BLaER1 treated with 17β-estradiol and CSF1 and Interleukin-3, amounts not matched to agents 10 nM and 100 nM (cell line): ENCODE data around the gene CYB5A.
"Not testable (repeated sequence)": the region's sequence is repeated elsewhere in the genome, so short reads cannot be mapped to it uniquely, and the experiment has no call there.

Source experiments
- H3K27ac ChIP-seq, 11 experiments: shearing (Covaris generic); formaldehyde crosslinking; 2 replicates each; pipeline ENCODE4 v1.8.1; 2022
- H3K27me3 ChIP-seq, 11 experiments: shearing (Covaris generic); formaldehyde crosslinking; 2 replicates each; pipeline ENCODE4 v1.8.1; 2022
- H3K36me3 ChIP-seq, 11 experiments: shearing (Covaris generic); formaldehyde crosslinking; 2 replicates each; pipeline ENCODE4 v1.8.1; 2022
- H3K4me1 ChIP-seq, 10 experiments: shearing (Covaris generic); formaldehyde crosslinking; 2 replicates each; pipeline ENCODE4 v1.8.1; 2022
- H3K4me2 ChIP-seq, 11 experiments: shearing (Covaris generic); formaldehyde crosslinking; 2 replicates each; pipeline ENCODE4 v1.8.1; 2022
- H3K4me3 ChIP-seq, 10 experiments: shearing (Covaris generic); formaldehyde crosslinking; 2 replicates each; pipeline ENCODE4 v1.8.1; 2022
- H3K9ac ChIP-seq, 11 experiments: shearing (Covaris generic); formaldehyde crosslinking; 2 replicates each; pipeline ENCODE4 v1.8.1; 2022
- H3K9me3 ChIP-seq, 11 experiments: shearing (Covaris generic); formaldehyde crosslinking; replicated peaks in 1 of 11; 2 replicates each; pipeline ENCODE4 v1.8.1; 2022
- H4K20me1 ChIP-seq, 11 experiments: shearing (Covaris generic); formaldehyde crosslinking; 2 replicates each; pipeline ENCODE4 v1.8.1; 2022
- Cebpa-rat ChIP-seq, 11 experiments: shearing (Covaris generic); IDR thresholded peaks; 2 replicates each; pipeline ENCODE4 v1.8.1; 2022

The CYB5A gene

DNA sequence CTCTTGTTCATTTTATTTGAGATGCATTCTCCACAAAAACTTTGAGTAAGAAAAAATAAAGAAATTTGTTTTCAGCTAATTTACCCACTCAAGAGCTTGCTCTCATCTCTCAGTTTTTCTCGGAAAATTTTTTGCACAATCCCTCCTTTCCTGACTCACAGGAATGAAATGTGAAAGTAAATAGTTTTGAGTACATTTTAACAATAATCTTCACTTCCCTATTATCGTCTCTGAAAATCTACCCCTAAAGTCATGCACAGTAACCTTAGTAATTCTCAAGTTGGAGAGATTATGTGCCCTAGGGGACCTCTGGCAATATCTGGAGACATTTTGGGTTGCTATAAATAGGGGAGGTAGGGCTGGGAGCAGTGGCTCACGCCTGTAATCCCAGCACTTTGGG, 2.6 kb downstream of the CYB5A start:
- Histone ChIP-seq H3K27me3 (no peaks in the 10 kb centered on the region), H3K4me3 (no peak overlapping the region), H3K27ac (no peak overlapping the region), H3K36me3 (peaks cover 0 to 5% (median 0%) of the 10 kb centered on the region in 11 experiments; a peak in 2 of 22 replicates), H3K9ac (no peak overlapping the region), H4K20me1 (peaks cover 0 to 3% (median 0%) of the 10 kb centered on the region in 11 experiments; a peak in 1 of 22 replicates), H3K4me1 (peaks cover 16 to 31% (median 25%) of the 10 kb centered on the region in 10 experiments), H3K4me2 (peak overlapping the region in 5 of 11 experiments; percentile 1 to 95 (median 25); a peak in 5 of 22 replicates), H3K9me3 (peaks cover 0 to 5% (median 0%) of the 10 kb centered on the region in 11 experiments; a peak in 4 of 22 replicates)
- TF ChIP-seq Cebpa-rat (IDR thresholded peaks at IDR 0.05) = no peak

DNA sequence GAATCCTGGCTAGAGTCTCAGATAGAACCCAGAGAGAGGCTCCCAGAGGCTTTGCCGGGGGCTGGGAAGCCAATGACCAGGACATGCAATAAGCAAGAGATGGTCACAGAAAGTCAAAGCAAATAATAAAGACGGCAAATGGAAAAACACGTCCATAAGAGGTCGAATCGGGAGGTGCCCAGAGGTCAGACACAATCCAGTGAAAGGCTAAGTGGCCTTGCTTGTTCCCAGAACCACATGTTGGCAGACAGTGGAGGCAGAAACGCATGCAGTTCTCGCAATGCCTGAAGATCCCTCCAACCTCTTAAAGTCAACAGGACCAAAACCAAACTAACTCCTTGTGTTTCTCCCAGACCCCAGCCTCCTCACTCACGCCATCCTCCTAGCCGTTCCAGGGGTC, 3.0 kb downstream of the CYB5A start:
- Histone ChIP-seq H3K4me3 (no peak overlapping the region), H3K4me2 (peak overlapping the region in 2 of 11 experiments; percentile 25 to 33; a peak in 1 of 22 replicates)

DNA sequence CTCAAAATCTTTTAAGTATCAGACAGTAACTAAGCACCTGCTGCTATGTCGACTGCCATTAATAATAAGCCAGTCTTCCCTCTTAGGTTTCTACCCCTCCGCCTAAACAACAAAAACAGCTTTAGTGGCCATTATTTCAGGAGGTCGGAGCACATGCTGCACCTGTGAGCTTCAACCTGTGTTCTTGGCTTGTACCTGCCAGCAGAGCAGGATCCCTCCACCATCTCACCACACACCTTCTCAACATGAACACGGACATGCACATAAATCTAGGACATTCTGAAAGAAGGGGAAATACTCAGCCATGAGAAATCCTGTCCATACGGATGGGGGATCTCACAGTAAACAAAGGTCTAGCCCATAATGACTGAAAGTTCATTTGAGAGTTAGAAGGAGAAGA, 3.7 kb downstream of the CYB5A start:
- no peak for TF ChIP-seq Cebpa-rat (IDR thresholded peaks at IDR 0.05)
- H3K4me2 ChIP-seq = no peak overlapping the region

More for the DNA sequence above, 3.0 kb downstream of the CYB5A start:
- peaks cover 16 to 31% (median 25%) of the 10 kb centered on the region in 10 experiments for H3K4me1 ChIP-seq
- no peak overlapping the region for H3K9ac ChIP-seq
- H3K36me3 ChIP-seq = peaks cover 0 to 5% (median 0%) of the 10 kb centered on the region in 11 experiments; a peak in 2 of 22 replicates
- peaks cover 0 to 3% (median 0%) of the 10 kb centered on the region in 11 experiments; a peak in 1 of 22 replicates for H4K20me1 ChIP-seq
- no peaks in the 10 kb centered on the region for H3K27me3 ChIP-seq
- no peak for TF ChIP-seq Cebpa-rat (IDR thresholded peaks at IDR 0.05)
- H3K27ac ChIP-seq = no peak overlapping the region
- H3K9me3 ChIP-seq = peaks cover 0 to 5% (median 0%) of the 10 kb centered on the region in 11 experiments; a peak in 4 of 22 replicates

DNA sequence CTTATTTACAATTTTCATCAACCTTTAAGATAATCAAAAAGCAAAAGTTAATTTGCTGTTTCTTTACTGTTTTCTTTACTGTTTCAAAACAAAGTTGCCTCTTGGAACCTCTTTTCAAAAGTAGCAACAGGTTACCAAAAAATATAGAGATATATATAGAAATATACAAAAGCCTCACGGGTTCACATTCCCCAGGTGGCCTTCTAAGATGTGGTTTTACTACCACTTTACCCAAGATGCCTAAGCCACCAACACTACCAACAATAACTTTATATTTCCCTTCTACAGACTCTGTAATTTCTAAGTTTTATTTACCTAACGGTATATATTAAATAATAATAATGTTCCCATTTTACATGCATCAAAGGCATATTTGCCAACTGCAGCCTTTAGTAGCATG, 4.9 kb downstream of the CYB5A start:
- H3K4me1 ChIP-seq = peaks cover 24 to 41% (median 37%) of the 10 kb centered on the region in 10 experiments
- no peaks in the 10 kb centered on the region for H3K27me3 ChIP-seq
- no peak overlapping the region for H3K27ac ChIP-seq

More for the DNA sequence above, 3.7 kb downstream of the CYB5A start:
- peaks cover 0 to 9% (median 0%) of the 10 kb centered on the region in 11 experiments; a peak in 3 of 22 replicates for H3K36me3 ChIP-seq
- no peak overlapping the region for H3K27ac ChIP-seq
- H3K9ac ChIP-seq = no peak overlapping the region
- H3K4me3 ChIP-seq = no peak overlapping the region
- peaks cover 0 to 3% (median 0%) of the 10 kb centered on the region in 11 experiments; a peak in 3 of 22 replicates for H3K9me3 ChIP-seq
- H4K20me1 ChIP-seq = peaks cover 0 to 3% (median 0%) of the 10 kb centered on the region in 11 experiments; a peak in 1 of 22 replicates
- no peaks in the 10 kb centered on the region for H3K27me3 ChIP-seq
- peaks cover 20 to 35% (median 31%) of the 10 kb centered on the region in 10 experiments for H3K4me1 ChIP-seq

DNA sequence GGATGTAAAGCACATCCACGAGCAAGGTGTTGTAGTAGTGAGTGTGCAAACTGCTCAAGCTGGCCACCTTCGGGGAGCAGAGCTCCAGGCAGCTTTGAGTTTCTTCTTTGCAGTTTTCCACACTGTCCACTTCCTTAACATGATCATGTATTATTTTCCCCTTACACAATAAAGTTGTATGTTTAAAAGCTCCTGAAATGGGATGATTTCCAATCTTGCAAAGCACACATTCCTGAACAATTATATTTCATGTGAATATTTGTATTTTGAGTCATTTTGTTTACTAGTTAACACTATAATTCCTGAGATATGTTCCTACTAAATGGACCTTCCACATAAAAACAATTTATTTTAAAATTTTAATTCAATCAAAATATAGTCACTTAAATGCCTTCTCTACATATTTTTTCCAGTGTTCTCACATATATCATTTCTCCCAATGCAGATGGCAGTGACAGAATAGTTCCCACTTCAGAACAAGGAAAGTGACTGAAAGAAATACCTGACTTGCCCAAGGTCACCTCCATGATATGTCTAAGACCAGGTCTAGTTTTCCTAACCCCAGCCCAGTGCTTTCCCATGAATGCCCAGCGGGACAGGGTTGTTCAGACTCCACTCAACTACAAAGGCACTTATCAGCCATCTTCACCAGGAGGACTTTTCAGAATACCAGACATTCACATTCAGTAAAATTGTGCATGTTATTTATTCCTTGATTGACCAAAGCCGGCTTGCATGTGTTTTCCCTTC, 5.5 kb downstream of the CYB5A start:
- TF ChIP-seq Cebpa-rat (IDR thresholded peaks at IDR 0.05) = no peak
- Histone ChIP-seq H3K4me1 (peaks cover 27 to 44% (median 39%) of the 10 kb centered on the region in 10 experiments), H3K27me3 (no peaks in the 10 kb centered on the region), H3K4me2 (peak overlapping the region in 1 of 11 experiments; percentile 13; a peak in 2 of 22 replicates), H3K36me3 (peaks cover 0 to 9% (median 0%) of the 10 kb centered on the region in 11 experiments; a peak in 3 of 22 replicates), H4K20me1 (peaks cover 0 to 8% (median 0%) of the 10 kb centered on the region in 11 experiments; a peak in 2 of 22 replicates), H3K9ac (no peak overlapping the region), H3K9me3 (no peaks in the 10 kb centered on the region), H3K4me3 (no peak overlapping the region), H3K27ac (no peak overlapping the region)

More for the DNA sequence above, 4.9 kb downstream of the CYB5A start:
- peak overlapping the region in 2 of 11 experiments; percentile 13 to 28; a peak in 5 of 22 replicates for H3K4me2 ChIP-seq
- H3K4me3 ChIP-seq = no peak overlapping the region
- H3K9me3 ChIP-seq = no peaks in the 10 kb centered on the region
- peaks cover 0 to 9% (median 0%) of the 10 kb centered on the region in 11 experiments; a peak in 3 of 22 replicates for H3K36me3 ChIP-seq
- no peak overlapping the region for H3K9ac ChIP-seq
- H4K20me1 ChIP-seq = peaks cover 0 to 7% (median 0%) of the 10 kb centered on the region in 11 experiments; a peak in 2 of 22 replicates
- no peak for TF ChIP-seq Cebpa-rat (IDR thresholded peaks at IDR 0.05)

DNA sequence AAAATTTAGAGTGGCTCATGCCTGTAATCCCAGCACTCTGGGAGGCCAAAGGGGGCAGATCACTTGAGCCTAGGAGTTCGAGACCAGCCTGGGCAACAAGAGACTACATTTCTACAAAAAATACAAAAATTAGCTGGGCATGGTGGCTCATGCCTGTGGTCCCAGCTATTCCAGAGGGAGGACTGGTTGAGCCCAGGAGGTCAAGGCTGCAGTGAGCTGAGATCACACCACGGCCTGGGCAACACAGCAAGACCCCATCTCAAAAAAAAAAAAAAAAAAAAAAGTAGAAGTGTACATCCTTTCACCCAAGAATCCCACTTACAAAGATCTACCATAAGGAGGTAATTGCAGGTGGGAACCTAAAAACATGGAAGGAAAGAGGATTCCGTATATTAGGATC, 6.2 kb downstream of the CYB5A start:
- Histone ChIP-seq H3K4me1 (peaks cover 24 to 41% (median 32%) of the 10 kb centered on the region in 10 experiments), H4K20me1 (peaks cover 0 to 14% (median 0%) of the 10 kb centered on the region in 11 experiments; a peak in 2 of 22 replicates)
- not testable (repeated sequence) for H3K4me3 ChIP-seq, H3K27me3 ChIP-seq, H3K4me2 ChIP-seq, H3K36me3 ChIP-seq, H3K9me3 ChIP-seq, H3K9ac ChIP-seq, H3K27ac ChIP-seq

DNA sequence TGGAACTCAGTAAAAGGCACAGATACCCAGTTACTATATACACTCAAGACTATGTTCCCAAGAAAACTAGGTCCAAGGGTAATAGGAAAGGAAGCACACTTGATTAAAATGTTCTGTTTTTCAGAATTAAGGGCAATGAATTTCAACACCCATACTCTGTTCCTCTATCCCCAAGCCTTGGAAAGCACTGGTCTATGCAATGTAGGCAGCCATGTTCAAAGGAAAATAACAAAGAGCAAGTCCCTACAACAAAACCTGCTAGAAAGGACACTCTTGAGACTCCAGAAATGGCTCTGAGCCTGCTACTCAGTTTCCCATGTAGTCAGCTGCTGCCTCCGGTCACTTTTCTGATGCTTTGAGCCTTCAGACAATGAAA, 6.8 kb downstream of the CYB5A start:
- peaks cover 0 to 9% (median 0%) of the 10 kb centered on the region in 11 experiments; a peak in 3 of 22 replicates for H3K36me3 ChIP-seq
- no peak overlapping the region for H3K9ac ChIP-seq
- H3K9me3 ChIP-seq = no peaks in the 10 kb centered on the region
- no peaks in the 10 kb centered on the region for H3K27me3 ChIP-seq
- H3K4me1 ChIP-seq = peaks cover 23 to 39% (median 31%) of the 10 kb centered on the region in 10 experiments
- no peak overlapping the region for H3K27ac ChIP-seq
- peaks cover 0 to 14% (median 0%) of the 10 kb centered on the region in 11 experiments; a peak in 2 of 22 replicates for H4K20me1 ChIP-seq
- no peak overlapping the region for H3K4me2 ChIP-seq
- H3K4me3 ChIP-seq = no peak overlapping the region
- no peak for TF ChIP-seq Cebpa-rat (IDR thresholded peaks at IDR 0.05)

DNA sequence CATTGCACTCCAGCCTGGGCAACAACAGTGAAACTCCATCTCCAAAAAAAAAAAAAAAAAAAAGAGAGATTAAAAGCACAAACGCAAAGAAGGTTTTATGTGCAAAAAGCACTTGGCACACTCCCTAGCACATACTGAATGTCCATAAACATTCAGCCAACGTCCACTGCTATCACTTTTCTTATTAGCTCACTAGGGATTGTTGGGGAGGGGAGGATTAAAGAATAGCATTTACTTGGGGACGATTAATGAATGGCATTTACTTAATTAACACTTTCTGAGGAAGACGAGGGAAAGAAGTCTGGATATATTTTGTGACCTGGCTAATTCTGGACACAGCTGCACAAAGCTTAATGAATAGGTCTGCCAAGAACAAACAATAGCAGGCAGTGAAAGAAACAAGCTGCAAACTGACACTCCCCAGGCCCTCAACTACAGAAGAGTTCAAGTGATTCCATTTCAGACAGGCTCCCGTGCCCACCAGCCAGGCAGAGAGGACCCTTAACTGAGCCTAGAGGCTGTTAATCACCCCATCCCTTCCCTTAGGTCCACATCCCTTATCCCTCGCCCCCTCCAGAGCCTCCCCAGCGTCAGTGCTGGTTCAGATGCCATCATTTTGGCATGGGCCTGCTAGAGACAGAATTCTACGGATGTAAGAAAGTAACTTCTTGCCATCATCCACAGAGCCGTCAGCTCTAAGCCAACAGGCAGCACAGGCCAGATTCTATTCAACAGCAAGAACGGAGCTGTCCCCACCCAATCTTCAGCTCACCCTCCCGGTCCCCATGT, 7.4 kb downstream of the CYB5A start:
- no peak overlapping the region for H3K4me3 ChIP-seq
- no peak overlapping the region for H3K4me2 ChIP-seq
- peaks cover 0 to 9% (median 0%) of the 10 kb centered on the region in 11 experiments; a peak in 4 of 22 replicates for H3K36me3 ChIP-seq
- TF ChIP-seq Cebpa-rat (IDR thresholded peaks at IDR 0.05) = no peak
- H3K27me3 ChIP-seq = no peaks in the 10 kb centered on the region
- no peak overlapping the region for H3K27ac ChIP-seq
- H4K20me1 ChIP-seq = peaks cover 0 to 14% (median 0%) of the 10 kb centered on the region in 11 experiments; a peak in 2 of 22 replicates
- H3K4me1 ChIP-seq = peaks cover 21 to 39% (median 30%) of the 10 kb centered on the region in 10 experiments
- H3K9me3 ChIP-seq = no peaks in the 10 kb centered on the region
- H3K9ac ChIP-seq = no peak overlapping the region
